SK-N-MC (cell line): Measurements from ENCODE around the gene MYCBP2.
A peak's percentile ranks its signal among the peaks of the same experiment; 100 is the strongest.

Experiments
- DNase-seq: peaks from one replicate; pipeline ENCODE4 v3.0.0-alpha.2; 2011; ENCODE audit warnings: low read depth, low spot score
- H3K27ac ChIP-seq: fragments of 200-600 bp; sonication (generic); 2 replicates; pipeline ENCODE4 v1.5.1; 2016; ENCODE audit warnings: mixed run types
- H3K36me3 ChIP-seq: fragments of 200-600 bp; sonication (generic); 2 replicates; pipeline ENCODE4 v1.6.1; 2017; ENCODE audit warnings: antibody characterized with exemption, low read length, mixed read lengths; ENCODE audit not compliant: insufficient read depth
- H3K4me3 ChIP-seq: fragments of 200-600 bp; sonication (generic); 2 replicates; pipeline ENCODE4 v1.5.1; 2016
- H3K9ac ChIP-seq: fragments of 200-600 bp; sonication (generic); 2 replicates; pipeline ENCODE4 v1.8.0; 2017; ENCODE audit warnings: mixed run types, mixed read lengths; ENCODE audit not compliant: insufficient read length
- H3K9me3 ChIP-seq: fragments of 200-600 bp; sonication (generic); 2 replicates; pipeline ENCODE4 v1.6.1; 2017; ENCODE audit warnings: low read depth, mild to moderate bottlenecking, antibody characterized with exemption, low read length, moderate library complexity, mixed read lengths
- EZH2 ChIP-seq: fragments of 200-600 bp; sonication (generic); IDR thresholded peaks from one replicate; pipeline ENCODE4 v1.6.1; 2017; ENCODE audit warnings: antibody characterized with exemption
- FOXP2 ChIP-seq: optimal IDR thresholded peaks from 2 replicates; pipeline ENCODE3; 2011; ENCODE audit warnings: mild to moderate bottlenecking, moderate library complexity; ENCODE audit not compliant: insufficient read depth; ENCODE audit errors: extremely low read length, control extremely low read depth
- POLR2AphosphoS5 ChIP-seq: IDR thresholded peaks from 2 replicates; pipeline ENCODE4 v1.6.1; 2012; ENCODE audit warnings: mild to moderate bottlenecking, low read depth, low read length, borderline replicate concordance

MYCBP2 gene

DNA sequence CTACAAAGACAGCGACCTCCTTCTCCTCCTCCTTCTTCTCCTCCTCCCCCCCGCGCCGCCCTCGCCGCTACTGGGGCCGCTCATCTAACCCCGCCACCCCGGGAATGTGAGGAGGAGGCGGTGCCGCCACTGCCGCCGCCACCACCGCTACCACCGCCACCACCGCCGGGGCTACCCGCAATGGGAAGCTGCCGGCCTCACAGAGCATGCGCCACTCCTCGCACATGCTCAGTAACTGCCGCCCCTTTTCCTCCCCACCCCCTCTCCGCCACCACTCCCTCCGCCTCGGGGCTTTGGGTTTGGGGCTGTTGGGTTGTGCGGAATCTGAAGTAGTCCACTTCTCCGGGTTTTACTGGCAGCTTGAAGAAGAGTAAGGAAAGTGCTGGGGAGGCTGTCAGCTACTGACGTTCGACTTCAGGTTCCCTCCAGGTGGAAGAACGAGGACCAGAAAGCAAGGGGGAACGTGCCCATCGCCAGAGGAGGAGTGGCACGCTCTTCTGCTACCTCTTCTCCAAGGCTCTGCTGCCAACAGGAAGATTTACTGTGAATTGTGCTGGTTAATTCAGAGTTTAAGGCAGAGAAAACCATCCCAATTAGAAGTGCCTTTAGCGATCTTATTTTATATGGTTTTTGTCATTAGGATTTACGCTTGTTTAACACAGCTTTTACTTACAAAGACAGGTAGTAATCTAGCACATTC is at the start of gene MYCBP2:
TSS of gene MYCBP2 (minus strand) at position 190 of the 700 bp plus-strand sequence. CDS start 319 bp downstream, outside the sequence.
- DNase-seq: peak; percentile 97
- Histone ChIP-seq H3K4me3 (peak within 1 kb of the TSS; percentile 85), H3K9me3 (no peaks in the 10 kb centered on the region), H3K27ac (no peak within 1 kb of the TSS), H3K9ac (peak within 1 kb of the TSS; percentile 80), H3K36me3 (no peaks in the 10 kb centered on the region)
- TF ChIP-seq EZH2 (no peak), FOXP2 (peak; percentile 96), POLR2AphosphoS5 (peak; percentile 96)

- Histone ChIP-seq H3K9ac (no peak overlapping the region), H3K4me3 (no peak overlapping the region), H3K27ac (no peak overlapping the region), H3K36me3 (no peaks in the 10 kb centered on the region), H3K9me3 (no peaks in the 10 kb centered on the region)
- DNase-seq: no peak
- TF ChIP-seq POLR2AphosphoS5 (no peak), FOXP2 (no peak), EZH2 (no peak)
These were observed 48.7 kb upstream of the MYCBP2 start for GRCh38 chr13:77375560-77376108.

DNA sequence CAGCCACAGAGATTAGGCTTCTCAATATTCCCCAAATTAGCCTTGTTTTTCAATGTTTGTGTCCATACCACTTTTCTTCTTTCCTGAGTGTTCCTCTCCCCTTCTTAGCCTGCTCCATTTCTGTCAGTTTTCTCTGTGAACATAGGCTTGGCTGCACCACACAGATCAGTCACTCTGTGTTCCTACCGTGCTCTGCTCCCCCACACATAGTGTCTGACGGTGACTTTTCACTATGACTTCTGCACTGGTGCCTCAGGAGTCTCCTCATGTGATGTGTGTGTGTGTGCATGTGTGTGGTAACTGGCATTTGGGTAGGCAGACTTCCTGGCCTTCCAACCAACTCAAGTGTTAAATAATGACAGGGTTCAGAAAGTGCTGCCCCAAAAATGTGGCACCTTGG is 47.9 kb upstream of the MYCBP2 start:
- H3K9me3 ChIP-seq: no peaks in the 10 kb centered on the region
- H3K4me3 ChIP-seq: no peak overlapping the region
- no peaks in the 10 kb centered on the region for H3K36me3 ChIP-seq
- H3K27ac ChIP-seq: no peak overlapping the region
- H3K9ac ChIP-seq: no peak overlapping the region
- no peak for DNase-seq
- TF ChIP-seq POLR2AphosphoS5 (no peak), EZH2 (no peak), FOXP2 (no peak)

DNA sequence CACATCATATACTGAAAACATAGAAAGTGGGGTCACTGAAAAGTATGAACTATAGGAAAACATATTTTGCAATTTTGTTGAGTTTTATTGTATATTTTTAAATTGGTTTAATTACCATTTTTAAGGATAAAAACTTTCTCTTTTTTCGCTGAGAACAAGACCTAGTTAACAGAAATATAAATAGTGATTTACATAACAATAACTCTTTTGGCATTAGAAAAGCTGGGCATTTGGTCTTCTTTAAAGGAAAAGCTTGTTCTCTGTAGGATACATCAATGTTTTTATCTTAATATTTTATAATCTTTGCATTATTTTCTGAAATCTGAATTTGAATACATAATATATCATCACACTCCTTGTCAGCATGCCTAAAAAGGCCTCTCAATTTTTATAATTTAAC is 47.4 kb upstream of the MYCBP2 start:
- H3K9me3 ChIP-seq: no peaks in the 10 kb centered on the region
- H3K36me3 ChIP-seq: no peaks in the 10 kb centered on the region
- no peak overlapping the region for H3K27ac ChIP-seq
- no peak overlapping the region for H3K4me3 ChIP-seq
- no peak for DNase-seq
- no peak for TF ChIP-seq POLR2AphosphoS5
- no peak for TF ChIP-seq EZH2
- TF ChIP-seq FOXP2: no peak
- no peak overlapping the region for H3K9ac ChIP-seq

GRCh38 chr13:77373502-77373901 is 46.6 kb upstream of the MYCBP2 start:
- TF ChIP-seq EZH2: no peak
- no peak for TF ChIP-seq FOXP2
- no peak for TF ChIP-seq POLR2AphosphoS5
- DNase-seq: no peak
- Histone ChIP-seq H3K4me3 (no peak overlapping the region), H3K27ac (no peak overlapping the region), H3K9ac (no peak overlapping the region), H3K36me3 (no peaks in the 10 kb centered on the region), H3K9me3 (no peaks in the 10 kb centered on the region)

GRCh38 chr13:77372275-77372674 is 45.4 kb upstream of the MYCBP2 start:
- Histone ChIP-seq H3K27ac (no peak overlapping the region), H3K4me3 (no peak overlapping the region), H3K9ac (no peak overlapping the region), H3K36me3 (no peaks in the 10 kb centered on the region), H3K9me3 (no peaks in the 10 kb centered on the region)
- no peak for DNase-seq
- TF ChIP-seq FOXP2 (no peak), EZH2 (no peak), POLR2AphosphoS5 (no peak)

GRCh38 chr13:77370888-77371287 is 44.0 kb upstream of the MYCBP2 start:
- TF ChIP-seq POLR2AphosphoS5: no peak
- TF ChIP-seq FOXP2: no peak
- TF ChIP-seq EZH2: no peak
- Histone ChIP-seq H3K4me3 (no peak overlapping the region), H3K36me3 (no peaks in the 10 kb centered on the region), H3K9me3 (no peaks in the 10 kb centered on the region), H3K27ac (no peak overlapping the region), H3K9ac (no peak overlapping the region)
- no peak for DNase-seq

GRCh38 chr13:77362166-77362565 is 35.3 kb upstream of the MYCBP2 start:
- no peak for DNase-seq
- H3K9me3 ChIP-seq: no peaks in the 10 kb centered on the region
- H3K9ac ChIP-seq: no peak overlapping the region
- TF ChIP-seq FOXP2: no peak
- no peak for TF ChIP-seq POLR2AphosphoS5
- no peak for TF ChIP-seq EZH2
- H3K36me3 ChIP-seq: no peaks in the 10 kb centered on the region
- no peak overlapping the region for H3K4me3 ChIP-seq
- no peak overlapping the region for H3K27ac ChIP-seq

GRCh38 chr13:77360032-77360685 is 33.3 kb upstream of the MYCBP2 start:
- no peak overlapping the region for H3K9ac ChIP-seq
- no peaks in the 10 kb centered on the region for H3K36me3 ChIP-seq
- H3K9me3 ChIP-seq: no peaks in the 10 kb centered on the region
- no peak for DNase-seq
- no peak overlapping the region for H3K4me3 ChIP-seq
- no peak for TF ChIP-seq EZH2
- TF ChIP-seq FOXP2: no peak
- no peak for TF ChIP-seq POLR2AphosphoS5
- no peak overlapping the region for H3K27ac ChIP-seq
